ENCODE measurements around the gene LMAN1L.

GRCh38 chr15:74773731-74774252, 38.8 kb upstream of the LMAN1L start:
- no peak for TF ChIP-seq EZH2 (IDR thresholded peaks at IDR 0.05; ENCODE audit: insufficient read depth, poor library complexity, severe bottlenecking)
- TF ChIP-seq EZH2phosphoT487 (IDR thresholded peaks at IDR 0.05; ENCODE audit: insufficient read depth, low read depth): no peak

All from GM23248 (cell line).